ENCODE results near the gene TARS1.
A peak's percentile ranks its signal among the peaks of the same experiment; 100 is the strongest.

Gene TARS1

GRCh38 chr5:33440482-33441240 lies at the start of gene TARS1:
Gene TARS1, plus strand, starts transcription at chr5:33440965. Its CDS starts 122 bp downstream, at chr5:33441087.
- DNase-seq, result peak; percentile 98

GRCh38 chr5:33398501-33398900 lies 42.3 kb upstream of the TARS1 start:
- no peak for DNase-seq

- no peak for DNase-seq
These were observed 40.1 kb upstream of the TARS1 start for GRCh38 chr5:33400675-33401074.

DNA sequence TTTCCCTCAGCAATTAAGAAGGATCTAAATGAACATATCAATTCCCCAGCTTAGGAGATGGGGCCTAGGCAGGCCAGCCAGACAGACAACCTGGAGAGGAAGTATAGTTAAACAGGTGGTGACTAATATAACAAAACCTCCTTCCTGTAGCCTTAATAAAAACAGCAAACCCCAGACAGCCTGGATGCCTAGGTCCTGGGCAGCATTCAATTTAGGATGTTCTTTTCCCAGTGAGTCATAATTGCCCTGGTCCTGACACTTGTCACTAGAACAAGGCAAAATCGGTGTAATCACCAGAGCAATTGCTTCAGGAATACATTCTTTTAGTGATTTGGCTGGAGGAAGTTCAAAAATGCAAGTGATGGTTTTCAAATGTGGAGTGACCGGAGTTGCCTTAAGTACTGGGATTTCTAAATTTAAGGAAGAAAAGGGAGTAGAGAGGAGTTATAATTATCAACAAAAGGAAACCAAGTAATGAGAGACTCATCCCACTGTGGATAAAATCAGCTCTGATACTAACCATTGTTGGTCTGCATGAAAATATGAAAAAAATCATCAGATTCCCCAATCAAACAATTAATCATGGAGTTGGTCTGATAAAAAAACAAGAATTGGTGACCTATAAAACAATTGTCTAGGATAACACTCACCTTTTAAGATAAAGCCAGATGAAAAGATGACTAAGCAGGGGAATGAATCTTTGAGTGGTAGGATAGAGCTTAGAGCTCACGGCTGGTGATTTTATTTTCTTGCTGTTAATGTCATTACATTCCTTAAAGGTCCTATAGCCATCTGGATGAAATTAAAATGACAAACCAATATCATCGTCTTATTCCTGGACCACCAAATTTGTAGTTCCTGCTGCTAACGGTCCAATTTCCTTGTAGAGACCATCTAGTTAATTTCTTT lies 39.0 kb upstream of the TARS1 start:
- DNase-seq, result no peak

GRCh38 chr5:33403187-33403586 lies 37.6 kb upstream of the TARS1 start:
- DNase-seq, result no peak

DNA sequence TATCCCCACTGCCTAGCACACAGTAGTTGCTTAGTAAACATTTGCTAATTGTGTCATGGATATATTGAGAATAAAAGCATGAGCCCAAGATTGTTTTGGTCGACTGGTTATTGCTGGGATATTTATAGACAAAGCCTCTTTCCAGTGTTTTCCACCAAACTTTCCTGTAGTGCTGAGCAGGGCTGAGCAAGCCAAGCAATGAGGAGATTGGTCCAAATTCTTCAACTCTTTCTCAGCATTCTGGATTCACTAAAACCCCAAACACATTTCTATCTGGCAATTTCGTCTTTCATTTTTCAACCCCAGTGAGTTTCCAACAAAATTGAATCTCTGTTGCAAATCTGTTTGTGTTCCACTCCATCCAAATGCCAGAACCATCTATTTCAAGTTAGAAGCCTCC lies 31.9 kb upstream of the TARS1 start:
- DNase-seq, result no peak

GRCh38 chr5:33409435-33410170 lies 31.2 kb upstream of the TARS1 start:
- no peak for DNase-seq

DNA sequence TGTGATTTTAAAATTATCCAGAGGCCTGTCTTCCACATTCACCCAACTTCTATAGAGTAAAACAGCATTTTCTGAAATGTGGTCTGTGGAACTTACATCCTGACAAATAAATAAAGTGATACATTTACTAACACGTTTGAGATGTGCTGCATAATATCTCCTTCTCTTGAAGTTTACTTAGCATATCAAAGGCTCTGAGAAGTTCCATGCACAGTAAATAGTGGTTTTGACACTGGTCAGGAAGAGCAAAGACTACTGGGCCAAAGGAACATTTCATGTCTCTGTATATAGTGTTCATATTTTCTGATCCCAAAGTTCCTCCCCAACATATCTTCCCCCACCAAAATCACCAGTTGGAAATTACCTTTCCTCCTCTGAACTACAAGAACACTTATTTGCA lies 30.5 kb upstream of the TARS1 start:
- DNase-seq, result no peak

GRCh38 chr5:33411498-33411897 lies 29.3 kb upstream of the TARS1 start:
- no peak for DNase-seq

DNA sequence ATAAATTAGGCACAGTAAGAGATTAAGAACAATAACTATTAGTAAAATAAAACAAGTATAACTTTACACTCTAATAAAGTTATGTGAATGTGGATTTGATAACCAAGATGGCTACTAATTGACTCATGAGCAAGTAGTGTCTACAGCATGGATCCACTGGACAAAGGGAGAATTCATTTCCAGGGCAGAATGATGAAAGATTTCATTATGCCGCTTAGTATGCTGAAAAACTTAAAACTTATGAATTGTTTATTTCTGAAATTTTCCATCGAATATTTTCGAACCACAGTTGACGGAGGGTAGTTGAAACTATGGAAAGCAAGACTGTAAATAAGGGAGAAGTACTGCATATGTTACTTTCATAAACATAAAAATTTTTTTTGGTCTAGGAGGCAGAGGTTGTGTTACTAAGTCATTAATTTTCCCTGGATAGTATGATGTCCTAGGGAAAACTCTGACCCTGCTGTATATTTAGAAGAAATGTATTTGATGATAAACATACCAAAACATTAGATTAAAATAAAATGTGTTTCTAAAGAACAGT lies 24.9 kb upstream of the TARS1 start:
- no peak for DNase-seq

DNA sequence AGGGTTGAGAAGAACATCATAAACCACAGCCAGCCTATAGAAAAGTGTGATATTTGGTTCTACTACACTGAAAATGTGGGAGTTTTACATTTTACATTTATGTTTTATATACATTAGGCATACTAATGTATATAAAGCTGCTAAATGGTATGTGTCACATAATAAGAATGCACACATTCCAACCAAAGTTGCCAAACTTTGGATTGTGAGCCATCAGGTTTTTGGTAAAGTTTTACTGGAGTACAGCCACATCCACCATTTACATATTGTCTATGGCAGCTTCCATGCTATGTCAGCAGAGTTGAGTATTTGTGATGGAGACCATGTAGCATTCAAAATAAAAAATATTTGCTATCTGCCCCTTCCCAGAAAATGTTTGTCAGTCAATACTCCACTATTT lies 23.1 kb upstream of the TARS1 start:
- DNase-seq, result no peak

DNA sequence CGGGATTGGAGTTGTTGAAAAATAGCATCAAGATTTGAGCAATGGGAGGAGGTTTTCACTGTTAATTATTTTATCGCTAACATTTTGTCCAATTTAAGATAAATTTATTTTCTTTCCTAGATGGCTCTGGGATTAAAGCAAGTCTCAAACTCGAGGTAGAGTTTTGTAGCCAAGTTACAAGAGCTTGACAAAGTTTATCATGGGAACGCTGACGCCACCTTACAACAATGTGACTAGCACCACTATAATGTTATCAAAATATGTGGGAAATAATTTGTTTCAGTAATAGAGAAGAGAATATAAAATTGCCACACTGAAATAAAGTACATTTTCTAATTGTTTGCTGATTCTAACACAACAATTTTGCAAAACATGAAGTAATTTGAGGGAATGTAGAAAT lies 19.8 kb upstream of the TARS1 start:
- no peak for DNase-seq

DNA sequence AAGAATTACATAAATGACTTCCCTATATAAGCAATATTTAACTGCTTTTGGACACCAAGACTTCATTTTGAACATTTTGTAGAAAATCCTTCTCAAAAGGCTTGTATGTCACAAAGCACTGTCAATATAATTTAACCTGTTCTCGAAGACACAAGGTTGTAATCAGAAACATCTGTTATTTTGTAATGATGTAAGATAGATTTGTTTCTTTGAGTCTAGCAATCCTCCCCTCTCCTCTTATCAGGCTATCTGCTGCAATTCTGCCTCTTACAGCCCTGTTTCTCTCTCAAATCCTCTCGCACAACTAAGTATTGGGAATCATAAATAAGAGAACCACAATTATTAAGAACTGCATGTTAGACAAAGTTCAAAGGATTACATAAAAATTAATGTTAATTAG lies 18.6 kb upstream of the TARS1 start:
- no peak for DNase-seq

- DNase-seq, result no peak
These were observed 17.6 kb upstream of the TARS1 start for GRCh38 chr5:33423018-33423630.

GRCh38 chr5:33425314-33425713 lies 15.5 kb upstream of the TARS1 start:
- no peak for DNase-seq

DNA sequence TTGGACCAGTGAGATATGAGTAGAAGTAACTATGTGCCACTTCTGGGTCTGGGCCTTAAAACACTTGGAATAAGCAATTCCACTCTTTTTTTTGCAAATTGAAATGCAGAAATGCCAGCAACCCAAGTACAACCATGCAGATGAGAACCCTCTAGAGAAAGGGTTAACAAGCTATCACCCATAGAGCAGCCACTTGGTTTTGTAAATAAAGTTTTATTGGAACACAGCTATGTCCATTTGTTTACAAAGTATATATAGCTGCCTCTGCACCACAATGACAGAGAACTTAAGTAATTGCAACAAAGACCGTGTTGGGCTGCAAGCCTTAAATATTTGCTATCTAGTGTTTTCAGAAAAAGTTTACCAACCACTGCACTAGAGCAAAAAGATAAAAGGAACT lies 9.8 kb upstream of the TARS1 start:
- DNase-seq, result no peak

DNA sequence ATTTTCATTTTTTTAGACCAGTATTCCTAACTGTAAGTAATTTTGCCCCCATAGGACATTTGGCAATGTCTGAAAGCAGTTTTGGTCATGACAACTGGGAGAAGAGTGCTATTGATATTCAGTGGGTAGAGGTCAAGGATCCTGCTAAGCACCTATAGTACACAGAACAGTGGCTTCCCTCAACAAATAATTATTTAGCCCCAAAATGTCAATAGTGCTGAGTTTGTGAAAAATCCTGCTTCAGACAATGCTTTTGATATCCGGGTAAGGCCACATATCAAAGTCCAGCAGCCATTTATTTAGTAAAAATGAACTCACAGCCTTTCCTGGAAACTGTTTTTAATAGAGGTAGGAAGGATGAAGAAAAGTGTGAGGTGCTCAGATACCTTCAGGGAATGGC lies 8.1 kb upstream of the TARS1 start:
- DNase-seq, result no peak

GRCh38 chr5:33433303-33434240 lies 7.2 kb upstream of the TARS1 start:
- DNase-seq, result no peak

GRCh38 chr5:33435893-33436490 lies 4.8 kb upstream of the TARS1 start:
- peak; percentile 26 for DNase-seq

- DNase-seq, result no peak
These were observed 1.8 kb upstream of the TARS1 start for GRCh38 chr5:33438996-33439395.

DNA sequence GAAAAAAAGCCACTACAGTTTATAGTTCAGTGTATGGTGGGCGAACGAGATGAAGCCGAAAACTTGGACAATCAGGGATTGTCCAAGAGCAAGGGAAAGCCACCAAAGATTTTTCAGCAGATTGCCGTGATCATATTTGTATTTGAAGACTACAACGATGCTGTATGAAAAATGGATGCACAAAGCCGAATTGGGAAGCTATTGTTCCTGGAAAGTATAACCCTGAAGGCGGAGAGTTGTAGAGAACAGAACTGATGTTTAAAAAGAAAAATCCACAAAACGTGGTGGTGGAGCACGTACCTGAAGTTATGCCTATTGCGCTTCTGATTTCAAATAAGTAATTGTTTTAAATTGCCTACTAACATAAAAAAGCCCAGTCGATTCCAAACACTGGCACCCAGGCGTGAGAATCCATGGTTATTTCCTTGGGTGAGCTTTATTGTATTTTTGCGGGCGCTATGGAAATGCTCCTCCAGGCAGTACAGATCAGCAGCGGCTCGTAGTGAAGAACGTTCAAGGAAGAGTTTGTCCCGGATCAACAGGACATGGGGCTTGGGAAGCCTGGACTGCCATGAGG lies 772 bp upstream of the TARS1 start:
- peak; percentile 52 for DNase-seq
